Measurements from ENCODE around the gene ZNF343.

Gene ZNF343

GRCh38 chr20:2469991-2470422 lies 38.7 kb downstream of the ZNF343 start:
- DNase-seq (ENCODE audit: low read depth) = peak; percentile 49
- peak overlapping the region; percentile 86 for H3K4me3 ChIP-seq (replicated peaks; ENCODE audit: low read depth, low read length)
- TF ChIP-seq CTCF (IDR thresholded peaks at IDR 0.05; ENCODE audit: low read length, missing control alignments) = no peak

DNA sequence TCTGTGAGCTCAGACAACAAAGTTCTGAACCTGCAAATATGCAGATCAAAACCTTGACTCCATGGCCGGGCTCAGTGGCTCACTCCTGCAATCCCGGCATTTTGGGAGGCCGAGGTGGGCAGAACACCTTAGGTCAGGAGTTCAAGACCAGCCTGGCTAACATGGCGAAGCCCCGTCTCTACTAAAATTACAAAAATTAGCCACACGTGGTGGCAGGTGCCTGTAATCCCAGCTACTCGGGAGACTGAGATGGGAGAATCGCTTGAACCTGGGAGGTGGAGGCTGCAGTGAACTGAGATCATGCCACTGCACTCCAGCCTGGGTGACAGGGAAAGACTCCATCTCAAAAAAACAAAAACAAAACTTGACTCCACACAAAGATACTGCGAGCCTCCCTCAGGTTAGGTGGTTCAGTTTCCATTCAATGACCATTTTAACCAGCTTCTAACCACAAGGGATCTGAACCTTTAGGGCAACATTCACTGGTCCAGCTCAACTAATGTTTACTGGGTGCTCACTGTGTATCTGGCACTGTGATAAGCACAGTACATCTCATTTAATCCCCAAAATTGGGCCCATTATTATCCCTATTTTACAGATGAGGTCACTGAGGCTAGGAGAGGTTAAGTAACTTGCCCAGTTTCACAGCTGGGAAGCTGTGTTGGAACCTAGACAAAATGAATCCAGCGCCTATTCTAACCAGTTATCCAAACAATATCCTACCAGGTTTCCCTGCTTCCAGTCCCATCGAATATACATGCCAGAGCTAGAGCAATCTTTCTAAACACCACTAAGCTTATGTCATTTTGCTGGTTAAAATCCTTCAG lies 39.9 kb downstream of the ZNF343 start:
- TF ChIP-seq CTCF (IDR thresholded peaks at IDR 0.05; ENCODE audit: low read length, missing control alignments) = no peak
- peak overlapping the region; percentile 86 for H3K4me3 ChIP-seq (replicated peaks; ENCODE audit: low read depth, low read length)
- peak; percentile 17 for DNase-seq (ENCODE audit: low read depth)

GRCh38 chr20:2467412-2467811 lies 41.3 kb downstream of the ZNF343 start:
- DNase-seq (ENCODE audit: low read depth) = no peak
- no peak for TF ChIP-seq CTCF (IDR thresholded peaks at IDR 0.05; ENCODE audit: low read length, missing control alignments)
- H3K4me3 ChIP-seq (replicated peaks; ENCODE audit: low read depth, low read length) = no peak overlapping the region

DNA sequence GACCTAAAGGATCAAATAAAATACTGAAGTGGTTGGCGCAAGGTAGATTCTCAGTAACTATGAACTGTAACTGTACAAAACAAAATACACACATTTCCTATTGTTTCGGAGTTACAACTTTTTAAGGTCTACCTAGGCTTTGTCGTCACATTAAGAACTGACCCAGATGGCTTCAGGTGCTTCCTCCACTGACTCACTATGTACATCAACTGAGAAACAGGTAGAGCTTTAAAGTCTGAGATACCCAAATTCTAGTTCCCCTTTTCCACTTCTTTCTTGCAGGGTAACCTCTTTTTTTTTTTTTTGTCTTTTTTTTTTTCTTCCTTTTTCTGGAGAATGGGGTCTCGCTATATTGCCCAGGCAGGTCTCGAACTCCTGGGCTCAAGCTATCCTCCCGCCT lies 43.6 kb downstream of the ZNF343 start:
- TF ChIP-seq CTCF (IDR thresholded peaks at IDR 0.05; ENCODE audit: low read length, missing control alignments) = no peak
- H3K4me3 ChIP-seq (replicated peaks; ENCODE audit: low read depth, low read length) = no peak overlapping the region
- no peak for DNase-seq (ENCODE audit: low read depth)

DNA sequence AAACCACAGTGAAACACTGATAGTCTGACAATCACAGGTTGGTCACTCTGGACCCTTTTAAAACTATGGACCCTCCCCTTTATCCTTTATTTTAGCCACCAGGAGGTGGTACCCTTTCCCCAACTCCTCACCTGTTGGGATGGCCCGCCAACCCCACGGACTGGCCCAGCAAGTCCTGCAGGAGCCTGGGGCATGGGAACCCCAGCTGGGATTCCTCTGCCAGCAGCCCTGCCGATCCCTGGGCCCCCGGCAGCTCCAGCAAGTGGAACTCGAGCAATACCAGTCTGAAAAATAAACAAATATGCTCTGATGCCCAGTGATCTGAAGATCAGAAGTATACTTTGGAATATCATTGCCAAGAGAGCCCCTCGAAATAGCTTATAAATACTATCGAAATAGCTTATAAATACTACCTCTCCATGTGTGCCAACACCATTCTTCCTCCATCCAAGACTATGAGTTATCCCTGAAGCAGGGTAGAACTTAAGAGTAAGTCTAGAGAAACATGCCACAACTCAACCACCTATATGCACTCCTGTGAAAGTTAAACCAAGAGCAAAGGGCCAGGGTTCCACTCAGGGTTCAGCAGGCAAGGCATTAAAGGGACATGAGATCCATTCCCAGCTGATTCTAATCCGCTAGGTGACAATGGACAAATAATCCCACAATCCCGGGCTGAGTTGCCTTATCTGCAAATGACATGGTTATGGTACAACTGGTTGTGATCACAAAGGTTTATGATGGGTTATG lies 44.9 kb downstream of the ZNF343 start:
- TF ChIP-seq CTCF (IDR thresholded peaks at IDR 0.05; ENCODE audit: low read length, missing control alignments) = no peak
- no peak overlapping the region for H3K4me3 ChIP-seq (replicated peaks; ENCODE audit: low read depth, low read length)
- no peak for DNase-seq (ENCODE audit: low read depth)

DNA sequence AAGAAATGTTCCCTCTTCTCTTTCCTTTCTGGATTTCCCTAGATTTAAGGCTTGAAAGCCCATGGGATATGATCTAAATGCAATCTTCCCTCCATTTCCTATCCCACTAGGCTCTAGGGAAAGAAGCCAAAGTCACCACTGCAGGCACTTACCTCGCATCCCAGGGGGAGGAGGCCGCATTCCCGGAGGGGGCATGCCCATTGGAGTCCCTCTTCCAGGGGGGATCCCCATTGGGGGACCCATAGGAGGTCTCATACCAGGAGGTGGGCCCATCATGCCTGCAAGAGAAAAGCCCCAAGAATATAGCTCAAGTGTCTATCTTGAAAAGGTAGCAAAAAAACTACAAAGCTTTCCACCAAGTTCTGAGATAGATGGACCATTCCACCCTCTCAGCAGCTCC lies 46.2 kb downstream of the ZNF343 start:
- no peak for TF ChIP-seq CTCF (IDR thresholded peaks at IDR 0.05; ENCODE audit: low read length, missing control alignments)
- H3K4me3 ChIP-seq (replicated peaks; ENCODE audit: low read depth, low read length) = no peak overlapping the region
- no peak for DNase-seq (ENCODE audit: low read depth)
